GM18519 (cell line): ENCODE data around the gene RAP2C.
"Not testable (repeated sequence)": the region's sequence is repeated elsewhere in the genome, so short reads cannot be mapped to it uniquely, and the experiment has no call there.

ENCODE experiments used
- ATAC-seq: cut with Tn5 transposase; IDR thresholded peaks from one replicate; pipeline ENCODE4 v1.9.1; 2021; ENCODE audit warnings: mild to moderate bottlenecking, moderate library complexity; ENCODE audit not compliant: unreplicated experiment, low FRiP score

Gene RAP2C

DNA sequence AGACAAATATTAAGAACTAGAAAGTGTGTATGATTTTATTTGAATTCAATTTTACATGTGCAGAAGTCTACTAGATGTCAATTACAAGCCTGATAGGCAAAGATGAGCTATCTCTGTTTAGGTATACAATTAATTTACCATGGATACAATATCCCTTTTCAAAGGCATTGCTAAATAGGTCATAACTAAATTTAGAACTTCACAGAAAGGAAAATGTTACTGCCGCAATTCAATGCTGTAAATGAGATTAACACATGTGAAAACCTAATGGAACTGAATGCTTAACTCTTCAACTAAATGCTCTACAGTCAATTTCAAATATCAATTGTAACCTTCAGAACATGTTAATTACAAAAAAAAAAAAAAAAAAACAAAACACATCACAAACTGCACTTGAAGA is 14.6 kb downstream of the RAP2C start:
- no peak for ATAC-seq

DNA sequence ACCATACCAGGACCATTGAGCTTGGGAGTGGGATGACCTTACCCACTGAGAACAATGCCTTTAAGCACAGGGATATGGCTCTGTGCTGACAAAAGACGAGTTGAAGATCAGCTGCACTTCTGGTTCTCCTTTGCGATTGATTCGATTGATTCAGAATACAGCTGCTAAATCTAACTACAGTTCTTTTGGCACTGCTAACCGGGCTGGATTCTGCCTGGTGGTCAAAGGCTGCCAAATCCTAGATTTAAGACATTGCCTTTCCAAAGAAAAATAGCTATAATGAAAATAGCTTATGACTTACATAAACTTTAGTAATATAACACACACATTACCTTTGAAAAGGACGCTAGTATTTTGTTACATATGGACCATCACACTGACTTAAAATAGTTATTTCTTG is 18.3 kb downstream of the RAP2C start:
- no peak for ATAC-seq

DNA sequence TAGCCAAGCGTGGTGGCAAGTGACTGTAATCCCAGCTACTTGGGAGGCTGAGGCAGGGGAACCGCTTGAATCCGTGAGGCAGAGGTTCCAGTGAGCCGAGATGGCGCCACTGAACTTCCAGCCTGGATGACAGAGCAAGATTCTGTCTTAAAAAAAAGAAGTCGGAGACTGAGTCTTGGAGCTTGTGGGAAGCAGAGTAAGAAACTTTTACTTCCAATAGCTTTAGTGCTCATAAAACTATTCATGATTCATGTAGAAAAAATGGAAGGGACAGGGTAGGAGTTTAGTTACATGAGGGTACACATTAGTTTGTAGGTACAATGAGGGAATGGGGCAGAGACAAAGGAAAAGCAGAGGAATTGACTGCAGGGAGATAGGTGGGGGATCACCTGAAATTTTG is 19.3 kb downstream of the RAP2C start:
- ATAC-seq: no peak

DNA sequence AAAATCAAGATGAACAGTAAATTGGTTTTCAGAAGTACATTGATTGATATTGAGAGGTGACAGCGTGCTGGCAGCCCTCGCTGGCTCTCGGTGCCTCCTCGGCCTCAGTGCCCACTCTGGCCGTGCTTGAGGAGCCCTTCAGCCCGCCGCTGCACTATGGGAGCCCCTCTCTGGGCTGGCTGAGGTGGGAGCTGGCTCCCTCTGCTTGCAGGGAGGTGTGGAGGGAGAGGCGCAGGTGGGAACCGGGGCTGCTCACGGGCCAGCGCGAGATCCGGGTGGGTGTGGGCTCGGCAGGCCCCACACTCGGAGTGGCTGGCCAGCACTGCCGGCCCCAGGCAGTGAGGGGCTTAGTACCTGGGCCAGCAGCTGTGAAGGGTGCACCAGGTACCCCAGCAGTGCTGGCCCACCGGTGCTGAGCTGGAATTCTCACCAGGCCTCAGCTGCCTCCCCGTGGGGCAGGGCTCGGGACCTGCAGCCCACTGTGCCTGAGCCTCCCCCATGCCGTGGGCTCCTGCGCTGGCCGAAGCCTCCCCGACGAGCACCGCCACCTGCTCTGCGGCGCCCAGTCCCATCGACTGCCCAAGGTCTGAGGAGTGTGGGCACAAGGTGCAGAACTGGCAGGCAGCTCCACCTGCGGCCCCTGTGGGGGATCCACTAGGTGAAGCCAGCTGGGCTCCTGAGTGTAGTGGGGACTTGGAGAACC is 25.2 kb downstream of the RAP2C start:
- no peak for ATAC-seq

DNA sequence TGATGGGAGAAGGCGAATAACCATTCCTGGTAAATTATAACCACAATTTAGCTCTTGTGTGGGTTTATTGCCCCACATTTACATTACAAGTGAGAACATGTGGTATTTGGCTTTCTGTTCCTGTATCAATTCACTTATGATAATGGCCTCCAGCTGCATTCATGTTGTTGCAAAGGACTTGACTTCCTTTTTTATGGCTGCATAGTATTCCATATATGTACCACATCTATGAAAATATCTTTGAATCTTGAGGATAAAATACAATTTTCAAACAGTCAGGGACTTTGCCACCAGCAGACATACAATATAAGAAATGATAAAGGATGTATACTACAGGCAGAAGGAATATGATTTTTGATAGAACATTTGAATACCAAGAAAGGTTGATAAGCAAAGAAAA is 27.3 kb downstream of the RAP2C start:
- no peak for ATAC-seq

GRCh38 chrX:132188175-132188574 is 31.1 kb downstream of the RAP2C start:
- no peak for ATAC-seq

- ATAC-seq: no peak
Observed at GRCh38 chrX:132187451-132187850, 31.8 kb downstream of the RAP2C start.

DNA sequence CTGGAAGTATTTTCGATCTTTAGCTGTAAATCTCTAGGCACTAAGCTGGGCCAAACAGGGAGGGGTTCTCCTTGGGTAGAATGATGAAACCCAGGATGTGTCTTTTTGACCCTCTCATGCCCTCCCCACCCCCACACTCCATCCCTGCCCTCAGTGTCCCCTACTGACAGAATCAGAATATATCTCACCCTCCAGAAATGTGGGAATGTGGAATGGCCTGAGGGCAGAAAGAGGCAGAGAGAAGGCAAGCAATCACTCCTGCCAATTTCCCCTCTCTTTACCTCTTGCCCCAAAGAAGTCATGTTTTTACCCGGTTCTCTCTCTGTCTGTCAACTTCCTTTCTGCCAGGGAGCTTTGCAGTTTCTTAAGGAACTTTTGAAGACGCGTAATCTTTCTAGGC is 34.4 kb downstream of the RAP2C start:
- no peak for ATAC-seq

- ATAC-seq: no peak
Observed at GRCh38 chrX:132181364-132181763, 37.9 kb downstream of the RAP2C start.

DNA sequence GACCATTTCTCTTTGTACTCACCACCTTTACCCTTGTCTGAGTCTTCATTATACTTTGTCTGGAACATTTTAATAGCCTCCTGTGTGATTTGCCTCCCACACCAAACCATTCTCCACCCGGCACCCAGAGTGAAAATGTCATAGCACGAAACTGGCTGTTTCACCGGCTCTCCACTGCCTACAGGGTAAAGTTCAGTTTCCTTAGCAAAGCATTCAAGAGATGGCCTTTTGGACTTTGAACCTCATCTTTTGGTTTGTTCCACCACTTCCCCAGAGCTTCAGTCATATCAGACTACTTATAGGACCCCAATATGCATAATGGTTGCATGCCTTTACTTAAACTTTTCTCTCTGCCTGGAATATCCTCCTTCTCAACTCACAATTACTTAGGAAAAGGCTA is 38.3 kb downstream of the RAP2C start:
- no peak for ATAC-seq

- no peak for ATAC-seq
Observed at GRCh38 chrX:132173647-132174046, 45.6 kb downstream of the RAP2C start.

DNA sequence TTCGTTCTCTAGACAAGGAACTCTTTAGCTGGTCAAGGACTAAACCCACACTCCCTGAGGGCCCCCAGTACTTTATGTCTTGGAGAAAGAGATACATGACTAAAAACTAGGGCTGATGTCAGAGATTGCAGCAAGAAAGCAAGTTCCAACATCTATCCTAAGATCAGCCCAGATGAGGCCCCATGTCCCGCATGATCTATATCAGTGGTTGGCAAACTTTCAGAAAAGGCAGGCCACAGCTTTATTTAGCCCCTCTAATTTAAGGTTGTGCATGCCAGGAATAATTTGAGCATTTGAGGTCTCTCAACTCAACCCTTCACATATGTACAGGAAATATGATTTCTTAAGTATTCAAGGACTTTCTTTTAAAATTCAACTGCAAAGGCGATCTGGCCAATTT is 47.4 kb downstream of the RAP2C start:
- no peak for ATAC-seq

GRCh38 chrX:132171478-132171877 is 47.8 kb downstream of the RAP2C start:
- no peak for ATAC-seq

- ATAC-seq: no peak
Observed at GRCh38 chrX:132169554-132169953, 49.7 kb downstream of the RAP2C start.

GRCh38 chrX:132165651-132166050 is 53.6 kb downstream of the RAP2C start:
- no peak for ATAC-seq

DNA sequence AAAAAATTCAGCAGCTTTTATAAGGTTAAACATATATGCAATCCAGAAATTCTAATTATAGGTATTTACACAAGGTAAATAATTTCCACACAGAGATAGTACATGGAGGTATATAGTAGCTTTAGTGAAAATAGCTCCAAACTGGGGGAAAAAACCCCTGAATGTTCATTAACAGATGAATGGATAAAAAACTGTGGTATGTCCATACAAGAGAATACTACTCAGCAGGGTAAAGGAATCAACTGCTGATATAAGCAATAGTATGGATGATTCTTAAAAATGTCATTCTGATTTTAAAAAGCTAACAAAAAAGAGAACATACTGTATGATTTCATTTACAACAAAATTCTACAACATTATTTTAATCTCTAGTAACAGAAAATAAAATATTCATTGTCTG is 54.2 kb downstream of the RAP2C start:
- no peak for ATAC-seq

- ATAC-seq: not testable (repeated sequence)
Observed at GRCh38 chrX:132163094-132163493, 56.2 kb downstream of the RAP2C start.

- no peak for ATAC-seq
Observed at GRCh38 chrX:132153166-132153565, 66.1 kb downstream of the RAP2C start.
